Sigmoid colon (tissue), 7 donors: Measurements from ENCODE around the gene S1PR4. TPM values are rescaled to one million over a fixed set of nuclear protein-coding genes. Genes with fewer than 3 reads are reported as not detected.
"Not testable (repeated sequence)": the region's sequence is repeated elsewhere in the genome, so short reads cannot be mapped to it uniquely, and the experiment has no call there.

Source experiments
- DNase-seq: peaks from one replicate; pipeline ENCODE4 v3.0.0-alpha.2; 2019
- H3K27ac ChIP-seq, 4 donors: fragments of 200-600 bp; sonication (generic); one replicate each; pipeline ENCODE4 v1.5.1; 2016 to 2019; ENCODE audit warnings: mild to moderate bottlenecking in 1 of 4
- H3K27me3 ChIP-seq, 3 donors: fragments of 200-600 bp; sonication (generic); one replicate each; pipeline ENCODE4 v1.5.1; 2019; ENCODE audit warnings: mild to moderate bottlenecking in 1 of 3
- H3K36me3 ChIP-seq, 4 donors: fragments of 200-600 bp; sonication (generic); one replicate each; pipeline ENCODE4 v1.5.1; 2016 to 2019
- H3K4me1 ChIP-seq, 4 donors: fragments of 200-600 bp; sonication (generic); one replicate each; pipeline ENCODE4 v1.5.1; 2017 to 2019
- H3K4me3 ChIP-seq, 4 donors: fragments of 200-600 bp; sonication (generic); one replicate each; pipeline ENCODE4 v1.5.1; 2017 to 2019; ENCODE audit warnings: mild to moderate bottlenecking in 2 of 4, moderate library complexity in 1 of 4
- H3K9me3 ChIP-seq, 4 donors: fragments of 200-600 bp in 3 of 4; sonication (generic) in 3 of 4; one replicate each; pipeline versions ENCODE4 v1.5.1 to v1.6.1; 2013 to 2019
- CTCF ChIP-seq, 4 experiments: fragments of 450-650 bp in 3 of 4; fragments of 200-600 bp in 1 of 4; IDR thresholded peaks; one replicate each; pipeline ENCODE4 v1.5.1; 2016 to 2019; ENCODE audit warnings: antibody characterized with exemption in 4 of 4, mild to moderate bottlenecking in 3 of 4, moderate library complexity in 2 of 4
- EP300 ChIP-seq, 4 donors: sonication (generic); formaldehyde crosslinking; IDR thresholded peaks; one replicate each; pipeline ENCODE4 v1.6.1; 2017; ENCODE audit warnings: antibody characterized with exemption in 4 of 4
- POLR2A ChIP-seq, 2 donors: fragments of 450-650 bp; IDR thresholded peaks; one replicate each; pipeline ENCODE4 v1.6.1; 2016; ENCODE audit warnings: antibody characterized with exemption in 2 of 2, mild to moderate bottlenecking in 2 of 2, moderate library complexity in 2 of 2
- POLR2AphosphoS5 ChIP-seq, 4 donors: sonication (generic); formaldehyde crosslinking; IDR thresholded peaks; one replicate each; pipeline ENCODE4 v1.6.1; 2017; ENCODE audit warnings: antibody characterized with exemption in 4 of 4
- WGBS, 2 donors: extraction: QIAGEN DNeasy Blood & Tissue Kit; methylation state at CpG; one replicate each; pipeline ENCODE4 v1.1.7; 2013; 5-methylcytosine and 5-hydroxymethylcytosine counted together
- intact Hi-C: fragments of 100-400 bp; cut with DNase I; formaldehyde crosslinking; loops from one replicate; pipeline ENCODE4 v1.15.1; 2023
- polyA plus RNA-seq, 3 donors: library from polyadenylated mRNA; stranded (reverse); fragments of 200-250 nt; gene quantifications; one replicate each; pipeline ENCODE4 v1.2.3, GENCODE V29; 2013
- total RNA-seq, 4 donors: library from RNA; depleted of rRNA; stranded (reverse); fragments of >200 nt; gene quantifications; one replicate each; pipeline ENCODE4 v1.1.0, GENCODE V29; 2016
- donor health status: healthy with polysubstance abuse.
- donor health status: Bipolar disorder and iron deficiency.
- donor health status: healthy.

S1PR4 gene
- total and polyA plus RNA-seq, 7 donors = 0.33 to 24.4 (median 0.60) TPM; not detected in 2

GRCh38 chr19:3190470-3190770 lies 11.9 kb downstream of the S1PR4 start:
- no peak for TF ChIP-seq POLR2A (IDR thresholded peaks at IDR 0.05)
- no peak for TF ChIP-seq EP300 (IDR thresholded peaks at IDR 0.05)
- TF ChIP-seq POLR2AphosphoS5 (IDR thresholded peaks at IDR 0.05) = no peak
- TF ChIP-seq CTCF (IDR thresholded peaks at IDR 0.05) = no peak
- Histone ChIP-seq H3K4me3 (no peak overlapping the region), H3K27ac (no peak overlapping the region), H3K36me3 (peaks cover 0 to 18% (median 3%) of the 10 kb centered on the region in 4 donors), H3K27me3 (no peaks in the 10 kb centered on the region), H3K9me3 (no peaks in the 10 kb centered on the region), H3K4me1 (peaks cover 0 to 30% (median 23%) of the 10 kb centered on the region in 4 donors)
- intact Hi-C loops = no loop called here
- WGBS, 2 donors = 92 to 95% methylated on average over 18 of the region's 18 CpGs
- no peak for DNase-seq

- intact Hi-C loops = no loop called here
- no peaks in the 10 kb centered on the region for H3K9me3 ChIP-seq
- H3K4me3 ChIP-seq = no peak overlapping the region
- H3K36me3 ChIP-seq = peaks cover 0 to 20% (median 3%) of the 10 kb centered on the region in 4 donors
- TF ChIP-seq EP300 (IDR thresholded peaks at IDR 0.05) (no peak), POLR2A (IDR thresholded peaks at IDR 0.05) (no peak), CTCF (IDR thresholded peaks at IDR 0.05) (no peak), POLR2AphosphoS5 (IDR thresholded peaks at IDR 0.05) (no peak)
- H3K27ac ChIP-seq = no peak overlapping the region
- WGBS, 2 donors = 93% methylated on average over 46 of the region's 46 CpGs
- no peak for DNase-seq
- no peaks in the 10 kb centered on the region for H3K27me3 ChIP-seq
- H3K4me1 ChIP-seq = peaks cover 0 to 27% (median 23%) of the 10 kb centered on the region in 4 donors
Measured at GRCh38 chr19:3190921-3191805, 12.6 kb downstream of the S1PR4 start.

GRCh38 chr19:3191806-3192104 lies 13.2 kb downstream of the S1PR4 start:
- H3K27me3 ChIP-seq, H3K4me3 ChIP-seq, H3K27ac ChIP-seq, H3K9me3 ChIP-seq, intact Hi-C loops, DNase-seq: not testable (repeated sequence)
- Histone ChIP-seq H3K4me1 (peaks cover 0 to 21% (median 17%) of the 10 kb centered on the region in 4 donors), H3K36me3 (peaks cover 0 to 25% (median 3%) of the 10 kb centered on the region in 4 donors)
- WGBS, 2 donors = 90 to 95% methylated on average over 12 of the region's 12 CpGs

GRCh38 chr19:3192228-3192635 lies 13.7 kb downstream of the S1PR4 start:
- Histone ChIP-seq H3K4me3 (no peak overlapping the region), H3K36me3 (peaks cover 0 to 28% (median 3%) of the 10 kb centered on the region in 4 donors), H3K27me3 (no peaks in the 10 kb centered on the region), H3K4me1 (peaks cover 0 to 16% (median 12%) of the 10 kb centered on the region in 4 donors), H3K27ac (no peak overlapping the region), H3K9me3 (no peaks in the 10 kb centered on the region)
- 95 to 96% methylated on average over 32 of the region's 32 CpGs for WGBS, 2 donors
- DNase-seq = no peak
- intact Hi-C loops = no loop called here
- TF ChIP-seq EP300 (IDR thresholded peaks at IDR 0.05) = no peak
- no peak for TF ChIP-seq CTCF (IDR thresholded peaks at IDR 0.05)
- no peak for TF ChIP-seq POLR2A (IDR thresholded peaks at IDR 0.05)
- no peak for TF ChIP-seq POLR2AphosphoS5 (IDR thresholded peaks at IDR 0.05)

- WGBS, 2 donors = 92 to 96% methylated on average over 14 of the region's 14 CpGs
- TF ChIP-seq EP300 (IDR thresholded peaks at IDR 0.05) = no peak
- no peak for TF ChIP-seq CTCF (IDR thresholded peaks at IDR 0.05)
- no peak for TF ChIP-seq POLR2A (IDR thresholded peaks at IDR 0.05)
- TF ChIP-seq POLR2AphosphoS5 (IDR thresholded peaks at IDR 0.05) = no peak
- intact Hi-C loops = no loop called here
- H3K27me3 ChIP-seq = no peaks in the 10 kb centered on the region
- H3K4me3 ChIP-seq = no peak overlapping the region
- no peak overlapping the region for H3K27ac ChIP-seq
- no peaks in the 10 kb centered on the region for H3K9me3 ChIP-seq
- H3K4me1 ChIP-seq = peaks cover 0 to 12% (median 8%) of the 10 kb centered on the region in 4 donors
- no peak for DNase-seq
- peaks cover 0 to 29% (median 3%) of the 10 kb centered on the region in 4 donors for H3K36me3 ChIP-seq
Measured at GRCh38 chr19:3192684-3193083, 14.1 kb downstream of the S1PR4 start.
